Body of pancreas (tissue), 4 donors: Measurements from ENCODE around the gene CCN6.

Source experiments
- CTCF ChIP-seq, 7 experiments: fragments of 450-650 bp in 4 of 7; fragments of 200-600 bp in 3 of 7; sonication (generic) in 3 of 7; IDR thresholded peaks; one replicate each; pipeline ENCODE4 v1.5.1; 2016 to 2019; ENCODE audit warnings: antibody characterized with exemption in 7 of 7
- POLR2A ChIP-seq, 3 donors: fragments of 450-650 bp; IDR thresholded peaks; one replicate each; pipeline ENCODE4 v1.6.1; 2016; ENCODE audit warnings: antibody characterized with exemption in 3 of 3, mild to moderate bottlenecking in 2 of 3

- no peak for TF ChIP-seq CTCF (IDR thresholded peaks at IDR 0.05)
- TF ChIP-seq POLR2A (IDR thresholded peaks at IDR 0.05): no peak
Observed at GRCh38 chr6:112015725-112016124, 38.2 kb upstream of the CCN6 start.
